Aorta (tissue), 5 donors: ENCODE results near the gene ALDH8A1. TPM values are rescaled to one million over a fixed set of nuclear protein-coding genes. Genes with fewer than 3 reads are reported as not detected.

Experiments used
- ATAC-seq: fragments of 200-7000 bp; cut with Tn5 transposase; one replicate; pipeline ENCODE4 v1.9.1; 2022; ENCODE audit warnings: moderate library complexity; ENCODE audit not compliant: low FRiP score
- DNase-seq, 2 donors: peaks; one replicate each; pipeline ENCODE4 v3.0.0-alpha.2; 2020
- H3K27ac ChIP-seq, 2 donors: one replicate each; pipeline ENCODE4 v1.5.1; 2013; ENCODE audit warnings: low read length in 2 of 2, mild to moderate bottlenecking in 2 of 2, moderate library complexity in 2 of 2, control low read depth in 1 of 2, inconsistent platforms in 1 of 2, low read depth in 1 of 2
- H3K27me3 ChIP-seq, 2 donors: one replicate each; pipeline ENCODE4 v1.6.1; 2013; ENCODE audit warnings: control low read depth in 1 of 2, low read length in 1 of 2, mild to moderate bottlenecking in 1 of 2, moderate library complexity in 1 of 2; ENCODE audit not compliant: insufficient read depth in 2 of 2, control insufficient read depth in 1 of 2
- H3K36me3 ChIP-seq, 2 donors: one replicate each; pipeline ENCODE4 v1.6.1; 2013; ENCODE audit warnings: control low read depth in 1 of 2, low read length in 1 of 2, mild to moderate bottlenecking in 1 of 2; ENCODE audit not compliant: insufficient read depth in 2 of 2, control insufficient read depth in 1 of 2
- H3K4me1 ChIP-seq, 2 donors: one replicate each; pipeline ENCODE4 v1.6.1; 2013; ENCODE audit warnings: low read length in 2 of 2, control low read depth in 1 of 2, mild to moderate bottlenecking in 1 of 2, moderate library complexity in 1 of 2; ENCODE audit not compliant: insufficient read depth in 2 of 2, control insufficient read depth in 1 of 2
- H3K4me3 ChIP-seq, 2 donors: one replicate each; pipeline ENCODE4 v1.5.1; 2013; ENCODE audit warnings: low read length in 2 of 2, control low read depth in 1 of 2, mild to moderate bottlenecking in 1 of 2
- H3K9me3 ChIP-seq: one replicate; pipeline ENCODE4 v1.6.1; 2013; ENCODE audit warnings: mild to moderate bottlenecking, low read length; ENCODE audit not compliant: control insufficient read depth
- WGBS, 2 donors: extraction: QIAGEN DNeasy Blood & Tissue Kit; methylation state at CpG; one replicate each; pipeline ENCODE4 v1.1.7; 2013; 5-methylcytosine and 5-hydroxymethylcytosine counted together
- intact Hi-C, 2 donors: fragments of 100-400 bp; cut with DNase I; formaldehyde crosslinking; loops; one replicate each; pipeline versions ENCODE4 v1.14.2 to v1.15.0; 2022
- polyA plus RNA-seq, 2 donors: library from polyadenylated mRNA; stranded (reverse); fragments of 200-250 nt; gene quantifications; one replicate each; pipeline ENCODE4 v1.2.3, GENCODE V29; 2013
- total RNA-seq, 2 donors: library from RNA; stranded (reverse); fragmentation: NEBNext Ultra II Directional; extraction: Animal tissue kit (Norgen Biotek cat#: 25700); gene quantifications; one replicate each; pipeline ENCODE4 v1.2.1, GENCODE V29; 2021
- donor health status: healthy with polysubstance abuse.
- donor health status: Bipolar disorder and iron deficiency.
- donor health status: DM: no; HTN: no; CAD: no.
- donor health status: DM: no; HTN: no; CAD: no.
- donor health status: DM: yes; HTN: yes; CAD: no.

ALDH8A1 gene
- total and polyA plus RNA-seq, 4 donors = 0.75 to 4.1 (median 1.7) TPM

- H3K36me3 ChIP-seq = peaks cover 0 to 3% of the 10 kb centered on the region in 2 donors
- 89 to 91% methylated on average over 5 of the region's 5 CpGs for WGBS, 2 donors
- H3K9me3 ChIP-seq = no peaks in the 10 kb centered on the region
- intact Hi-C loops = no loop called here
- H3K27ac ChIP-seq = no peak overlapping the region
- no peak overlapping the region for H3K4me3 ChIP-seq
- no peaks in the 10 kb centered on the region for H3K27me3 ChIP-seq
- H3K4me1 ChIP-seq = no peaks in the 10 kb centered on the region
- no peak for ATAC-seq
- no peak for DNase-seq
These were observed 11.0 kb downstream of the ALDH8A1 start for GRCh38 chr6:134938896-134939295.

- H3K4me1 ChIP-seq = no peaks in the 10 kb centered on the region
- DNase-seq (no peak), ATAC-seq (no peak)
- WGBS, 2 donors = 82 to 87% methylated on average over 5 of the region's 5 CpGs
- H3K36me3 ChIP-seq = peaks cover 0 to 3% of the 10 kb centered on the region in 2 donors
- H3K9me3 ChIP-seq = no peaks in the 10 kb centered on the region
- H3K27me3 ChIP-seq = no peaks in the 10 kb centered on the region
- intact Hi-C loops = no loop called here
- H3K4me3 ChIP-seq = no peak overlapping the region
- no peak overlapping the region for H3K27ac ChIP-seq
These were observed 12.5 kb downstream of the ALDH8A1 start for GRCh38 chr6:134937426-134937825.

DNA sequence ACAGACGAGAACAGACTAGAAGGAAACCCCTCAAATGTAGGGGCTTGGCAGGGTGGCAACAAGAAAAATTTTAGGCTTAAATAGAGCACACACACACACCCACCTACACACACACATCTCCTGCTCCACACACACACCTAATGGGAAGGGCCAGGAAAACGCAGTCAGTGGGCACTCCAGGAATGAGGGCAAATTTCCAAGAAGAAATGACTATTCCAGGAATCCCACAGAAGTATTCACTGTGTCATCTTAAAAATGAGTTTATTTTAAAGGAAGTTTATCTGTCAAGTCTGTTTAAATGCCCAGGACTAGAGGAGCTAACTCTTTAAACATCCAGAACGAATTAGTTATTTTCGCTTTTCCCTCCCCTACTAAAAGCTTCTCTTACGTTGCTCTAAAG is 13.0 kb downstream of the ALDH8A1 start:
- Histone ChIP-seq H3K4me3 (no peak overlapping the region), H3K27ac (no peak overlapping the region), H3K36me3 (peaks cover 0 to 3% of the 10 kb centered on the region in 2 donors), H3K4me1 (no peaks in the 10 kb centered on the region), H3K9me3 (no peaks in the 10 kb centered on the region), H3K27me3 (no peaks in the 10 kb centered on the region)
- ATAC-seq (no peak), DNase-seq (no peak)
- WGBS, 2 donors = 73 to 76% methylated on average over 5 of the region's 5 CpGs
- intact Hi-C loops = no loop called here

DNA sequence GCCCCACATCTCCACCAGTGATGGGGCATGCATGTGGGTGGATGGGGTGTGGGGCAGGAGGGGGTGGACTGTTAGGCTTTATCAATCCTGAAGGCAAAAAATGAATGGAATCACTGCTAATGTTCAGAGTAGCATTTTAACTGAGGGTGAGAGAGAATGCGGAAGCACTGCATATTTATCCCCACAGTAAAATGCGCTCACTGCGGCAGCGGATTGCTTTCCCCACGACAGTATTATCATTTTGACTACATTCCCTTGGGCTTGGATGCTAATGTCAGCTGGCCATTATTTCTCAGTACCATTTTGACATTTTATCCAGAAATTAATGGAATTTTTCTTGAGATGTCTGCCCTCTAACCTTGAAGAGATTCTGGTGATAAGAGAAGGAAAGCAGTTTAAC is 13.4 kb downstream of the ALDH8A1 start:
- no peak overlapping the region for H3K4me3 ChIP-seq
- H3K9me3 ChIP-seq = no peaks in the 10 kb centered on the region
- peaks cover 0 to 3% of the 10 kb centered on the region in 2 donors for H3K36me3 ChIP-seq
- intact Hi-C loops = no loop called here
- ATAC-seq = no peak
- WGBS, 2 donors = 94 to 96% methylated on average over 5 of the region's 5 CpGs
- no peaks in the 10 kb centered on the region for H3K4me1 ChIP-seq
- DNase-seq = no peak
- H3K27me3 ChIP-seq = no peaks in the 10 kb centered on the region
- no peak overlapping the region for H3K27ac ChIP-seq

GRCh38 chr6:134934793-134935485 is 15.0 kb downstream of the ALDH8A1 start:
- peaks cover 0 to 3% of the 10 kb centered on the region in 2 donors for H3K36me3 ChIP-seq
- no peaks in the 10 kb centered on the region for H3K4me1 ChIP-seq
- 94 to 95% methylated on average over 5 of the region's 5 CpGs for WGBS, 2 donors
- ATAC-seq (no peak), DNase-seq (no peak)
- no peaks in the 10 kb centered on the region for H3K9me3 ChIP-seq
- no peaks in the 10 kb centered on the region for H3K27me3 ChIP-seq
- intact Hi-C loops = no loop called here
- no peak overlapping the region for H3K27ac ChIP-seq
- H3K4me3 ChIP-seq = no peak overlapping the region

DNA sequence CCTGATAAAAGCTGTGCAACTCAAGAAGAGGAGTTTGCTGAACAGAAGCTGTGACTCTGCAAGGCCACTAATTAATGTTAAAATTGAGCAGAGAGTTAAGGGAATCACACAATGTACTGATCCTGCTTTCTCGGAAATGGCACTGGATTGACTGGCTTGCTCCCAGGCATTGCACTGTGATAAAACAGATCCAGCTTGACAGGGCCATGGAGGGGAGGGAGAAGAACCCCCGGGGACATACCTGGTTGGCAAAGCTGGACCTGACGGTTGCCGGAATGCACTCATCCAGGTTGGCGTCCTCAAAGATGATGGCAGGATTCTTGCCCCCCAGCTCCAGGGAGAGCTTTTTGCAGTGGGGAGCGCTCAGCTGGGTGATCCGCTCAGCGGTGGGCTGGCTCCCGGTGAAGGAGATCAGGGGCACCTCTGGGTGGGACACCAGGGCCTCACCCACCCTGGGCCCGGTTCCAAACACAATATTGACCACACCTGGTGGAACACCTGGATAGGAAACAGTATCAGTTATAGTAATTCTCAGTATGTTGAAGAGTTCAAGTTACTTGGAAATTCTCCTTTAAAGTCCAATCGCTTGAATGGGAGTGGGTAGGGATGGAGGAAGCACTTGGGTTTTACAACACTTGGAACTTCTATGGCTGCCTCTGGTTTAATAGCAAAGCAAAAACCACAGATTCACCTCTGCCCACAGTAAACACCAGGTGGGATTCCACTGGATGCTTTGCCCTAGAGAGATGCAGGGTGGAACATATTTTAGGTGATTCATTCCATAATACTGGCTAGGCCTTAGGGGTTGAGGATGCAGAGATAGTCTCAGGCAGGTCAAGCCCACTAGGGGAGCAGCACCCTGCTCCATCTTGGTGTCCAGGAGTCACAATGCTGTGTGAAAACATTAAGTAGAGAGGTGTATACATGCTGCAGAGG is 17.1 kb downstream of the ALDH8A1 start:
- Histone ChIP-seq H3K27ac (no peak overlapping the region), H3K4me3 (no peak overlapping the region), H3K4me1 (no peaks in the 10 kb centered on the region), H3K36me3 (no peaks in the 10 kb centered on the region), H3K9me3 (no peaks in the 10 kb centered on the region), H3K27me3 (no peaks in the 10 kb centered on the region)
- intact Hi-C loops = no loop called here
- DNase-seq (no peak), ATAC-seq (no peak)
- WGBS, 2 donors = 92 to 95% methylated on average over 11 of the region's 11 CpGs

DNA sequence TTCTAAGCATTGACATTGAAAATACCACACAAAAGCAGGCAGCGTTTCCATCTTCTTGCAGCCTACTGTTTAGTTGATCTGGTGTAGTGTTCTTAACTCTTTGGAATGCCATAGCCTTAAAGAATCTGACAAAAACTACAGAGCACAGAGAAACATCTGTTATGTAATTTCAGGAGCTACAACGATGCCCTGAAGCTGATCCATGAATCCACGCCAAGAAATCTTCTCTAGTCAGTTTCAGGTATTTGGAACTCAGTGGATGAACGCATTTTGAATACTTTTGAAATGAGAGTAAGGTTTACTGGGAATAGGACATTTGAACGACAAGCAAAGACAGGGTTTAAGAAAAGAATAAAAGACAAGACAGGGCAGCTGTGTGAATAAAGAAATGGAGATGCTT is 17.8 kb downstream of the ALDH8A1 start:
- DNase-seq (no peak), ATAC-seq (no peak)
- Histone ChIP-seq H3K27ac (no peak overlapping the region), H3K9me3 (no peaks in the 10 kb centered on the region), H3K4me1 (no peaks in the 10 kb centered on the region), H3K36me3 (no peaks in the 10 kb centered on the region), H3K4me3 (no peak overlapping the region), H3K27me3 (no peaks in the 10 kb centered on the region)
- WGBS, 2 donors = 68 to 70% methylated on average over 5 of the region's 5 CpGs
- intact Hi-C loops = no loop called here

DNA sequence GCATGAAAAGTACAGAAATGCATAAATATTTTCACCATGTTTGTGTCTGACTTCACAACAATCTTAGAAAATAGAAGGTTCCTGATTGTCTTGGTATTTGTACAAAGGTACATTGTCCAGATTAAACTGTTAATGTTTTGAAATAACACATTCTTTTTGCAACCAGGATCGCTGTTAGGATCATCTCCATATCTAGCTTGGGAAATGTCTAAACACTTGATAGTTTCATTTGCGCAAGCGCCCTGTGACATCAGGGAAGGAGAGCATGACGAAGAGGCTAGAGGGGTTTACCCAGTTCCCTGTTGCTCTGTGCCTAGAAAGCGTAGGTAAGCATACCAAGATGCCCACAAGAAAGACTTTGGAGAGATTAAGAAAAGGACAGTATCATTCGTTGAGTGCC is 19.4 kb downstream of the ALDH8A1 start:
- Histone ChIP-seq H3K36me3 (no peaks in the 10 kb centered on the region), H3K27ac (no peak overlapping the region), H3K4me3 (no peak overlapping the region), H3K27me3 (no peaks in the 10 kb centered on the region), H3K4me1 (no peaks in the 10 kb centered on the region), H3K9me3 (no peaks in the 10 kb centered on the region)
- intact Hi-C loops = no loop called here
- 95 to 97% methylated on average over 6 of the region's 6 CpGs for WGBS, 2 donors
- DNase-seq (no peak), ATAC-seq (no peak)
